Activated CD4-positive, alpha-beta memory T cell treated with anti-CD3 and anti-CD28 coated beads for 36 hours (primary cell): Measurements from ENCODE around the gene MEX3D. TPM values are rescaled to one million over a fixed set of nuclear protein-coding genes. Genes with fewer than 3 reads are reported as not detected.

ENCODE experiments used
- CTCF ChIA-PET: fragments of 350-600 bp; sonication (Branson Sonifier 250); formaldehyde crosslinking; loops from one replicate; lab custom pipeline; 2021; ENCODE audit warnings: antibody characterized with exemption, inconsistent platforms; lab: Charles Lee
- POLR2A ChIA-PET: fragments of 350-600 bp; sonication (Branson Sonifier 250); formaldehyde crosslinking; loops from one replicate; lab custom pipeline; 2021; ENCODE audit warnings: antibody characterized with exemption; lab: Charles Lee
- DNase-seq: peaks from one replicate; pipeline ENCODE4 v3.0.0-alpha.2; 2020
- H3K27ac Mint-ChIP-seq: one replicate; pipeline ENCODE4 v1.8.0; 2021; ENCODE audit warnings: mixed read lengths
- H3K27me3 Mint-ChIP-seq: one replicate; pipeline ENCODE4 v1.8.0; 2021; ENCODE audit warnings: mixed read lengths
- H3K36me3 Mint-ChIP-seq: one replicate; pipeline ENCODE4 v1.8.0; 2021; ENCODE audit warnings: mixed read lengths
- H3K4me1 Mint-ChIP-seq: one replicate; pipeline ENCODE4 v1.8.0; 2021; ENCODE audit warnings: low read depth, mixed read lengths
- H3K4me3 Mint-ChIP-seq: one replicate; pipeline ENCODE4 v1.8.0; 2021; ENCODE audit warnings: mild to moderate bottlenecking, mixed read lengths
- H3K9me3 Mint-ChIP-seq: one replicate; pipeline ENCODE4 v1.8.0; 2021; ENCODE audit warnings: mixed read lengths
- intact Hi-C: fragments of 100-400 bp; cut with micrococcal nuclease; formaldehyde crosslinking; loops from one replicate; pipeline ENCODE4 v1.15.1; 2023
- total RNA-seq, 2 experiments: library from RNA; stranded (reverse); gene quantifications; one replicate each; pipeline ENCODE4 v1.2.3, GENCODE V29; 2021

MEX3D gene
- total RNA-seq, 2 experiments from 2014 or later: 6.0 to 6.1 TPM

GRCh38 chr19:1577929-1578618 is 9.9 kb upstream of the MEX3D start:
- H3K9me3 Mint-ChIP-seq: no peaks in the 10 kb centered on the region
- no peak overlapping the region for H3K4me3 Mint-ChIP-seq
- ChIA-PET POLR2A (no interaction called here), CTCF (no interaction called here)
- H3K27me3 Mint-ChIP-seq: no peaks in the 10 kb centered on the region
- H3K27ac Mint-ChIP-seq: no peak overlapping the region
- H3K4me1 Mint-ChIP-seq: no peaks in the 10 kb centered on the region
- peaks cover 12% of the 10 kb centered on the region for H3K36me3 Mint-ChIP-seq
- intact Hi-C loops: no loop called here
- DNase-seq: no peak

GRCh38 chr19:1577090-1577928 is 9.2 kb upstream of the MEX3D start:
- intact Hi-C loops: no loop called here
- DNase-seq: no peak
- CTCF ChIA-PET: interaction anchor here (0.7 kb wide), 1 partner anchor 72 kb away, joined by 3 read pairs; no protein-coding TSS in a partner anchor
- H3K4me1 Mint-ChIP-seq: no peaks in the 10 kb centered on the region
- peaks cover 12% of the 10 kb centered on the region for H3K36me3 Mint-ChIP-seq
- no peak overlapping the region for H3K4me3 Mint-ChIP-seq
- POLR2A ChIA-PET: no interaction called here
- no peaks in the 10 kb centered on the region for H3K27me3 Mint-ChIP-seq
- H3K27ac Mint-ChIP-seq: no peak overlapping the region
- no peaks in the 10 kb centered on the region for H3K9me3 Mint-ChIP-seq

- intact Hi-C loops: no loop called here
- Mint-ChIP-seq H3K4me1 (no peaks in the 10 kb centered on the region), H3K27ac (no peak overlapping the region), H3K9me3 (no peaks in the 10 kb centered on the region), H3K36me3 (peaks cover 11% of the 10 kb centered on the region), H3K27me3 (no peaks in the 10 kb centered on the region), H3K4me3 (no peak overlapping the region)
- no peak for DNase-seq
- CTCF ChIA-PET: interaction anchor here (0.7 kb wide), 1 partner anchor 72 kb away, joined by 3 read pairs; no protein-coding TSS in a partner anchor
- POLR2A ChIA-PET: interaction anchor here (0.7 kb wide), 1 partner anchor 17 kb away, joined by 3 read pairs; no protein-coding TSS in a partner anchor
Measured at GRCh38 chr19:1576242-1577089, 8.3 kb upstream of the MEX3D start.

GRCh38 chr19:1575323-1576241 is 7.5 kb upstream of the MEX3D start:
- intact Hi-C loops: no loop called here
- Mint-ChIP-seq H3K4me3 (no peak overlapping the region), H3K4me1 (no peaks in the 10 kb centered on the region), H3K27me3 (no peaks in the 10 kb centered on the region), H3K27ac (no peak overlapping the region), H3K9me3 (no peaks in the 10 kb centered on the region), H3K36me3 (peaks cover 5% of the 10 kb centered on the region)
- CTCF ChIA-PET: interaction anchor here (1.1 kb wide), 1 partner anchor 250 kb away, joined by 3 read pairs; no protein-coding TSS in a partner anchor
- DNase-seq: no peak
- POLR2A ChIA-PET: interaction anchor here (0.7 kb wide), 1 partner anchor 18 kb away, joined by 3 read pairs; no protein-coding TSS in a partner anchor

GRCh38 chr19:1574354-1575136 is 6.4 kb upstream of the MEX3D start:
- DNase-seq: no peak
- ChIA-PET POLR2A (no interaction called here), CTCF (interaction anchor here (1.1 kb wide), 1 partner anchor 251 kb away, joined by 3 read pairs; no protein-coding TSS in a partner anchor)
- H3K4me1 Mint-ChIP-seq: no peaks in the 10 kb centered on the region
- H3K4me3 Mint-ChIP-seq: no peak overlapping the region
- peaks cover 7% of the 10 kb centered on the region for H3K27me3 Mint-ChIP-seq
- no peaks in the 10 kb centered on the region for H3K9me3 Mint-ChIP-seq
- intact Hi-C loops: no loop called here
- H3K36me3 Mint-ChIP-seq: peaks cover 2% of the 10 kb centered on the region
- H3K27ac Mint-ChIP-seq: no peak overlapping the region

- no peak overlapping the region for H3K27ac Mint-ChIP-seq
- ChIA-PET POLR2A (no interaction called here), CTCF (interaction anchor here (1.1 kb wide), 1 partner anchor 210 kb away, joined by 3 read pairs; no protein-coding TSS in a partner anchor)
- no peak overlapping the region for H3K4me3 Mint-ChIP-seq
- no peaks in the 10 kb centered on the region for H3K36me3 Mint-ChIP-seq
- no peaks in the 10 kb centered on the region for H3K9me3 Mint-ChIP-seq
- peaks cover 7% of the 10 kb centered on the region for H3K27me3 Mint-ChIP-seq
- H3K4me1 Mint-ChIP-seq: no peaks in the 10 kb centered on the region
- no peak for DNase-seq
- intact Hi-C loops: no loop called here
Measured at GRCh38 chr19:1572795-1573194, 4.7 kb upstream of the MEX3D start.

- no peak for DNase-seq
- Mint-ChIP-seq H3K4me3 (no peak overlapping the region), H3K9me3 (no peaks in the 10 kb centered on the region), H3K4me1 (no peaks in the 10 kb centered on the region), H3K27me3 (peaks cover 7% of the 10 kb centered on the region), H3K27ac (no peak overlapping the region), H3K36me3 (no peaks in the 10 kb centered on the region)
- ChIA-PET CTCF (no interaction called here), POLR2A (no interaction called here)
- intact Hi-C loops: no loop called here
Measured at GRCh38 chr19:1571358-1571757, 3.2 kb upstream of the MEX3D start.

- Mint-ChIP-seq H3K36me3 (no peaks in the 10 kb centered on the region), H3K4me3 (no peak overlapping the region), H3K27me3 (peaks cover 7% of the 10 kb centered on the region), H3K9me3 (no peaks in the 10 kb centered on the region), H3K27ac (no peak overlapping the region), H3K4me1 (no peaks in the 10 kb centered on the region)
- CTCF ChIA-PET: no interaction called here
- intact Hi-C loops: no loop called here
- DNase-seq: no peak
- POLR2A ChIA-PET: interaction anchor here (1.0 kb wide), 1 partner anchor 22 kb away, joined by 4 read pairs; the partner anchor contains the start of gene MBD3
Measured at GRCh38 chr19:1570836-1571235, 2.7 kb upstream of the MEX3D start.

- Mint-ChIP-seq H3K36me3 (no peaks in the 10 kb centered on the region), H3K9me3 (no peaks in the 10 kb centered on the region), H3K27me3 (peaks cover 7% of the 10 kb centered on the region), H3K4me1 (no peaks in the 10 kb centered on the region), H3K4me3 (no peak overlapping the region), H3K27ac (no peak overlapping the region)
- no peak for DNase-seq
- CTCF ChIA-PET: no interaction called here
- intact Hi-C loops: no loop called here
- POLR2A ChIA-PET: interaction anchor here (1.0 kb wide), 1 partner anchor 23 kb away, joined by 4 read pairs; the partner anchor contains the start of gene MBD3
Measured at GRCh38 chr19:1569997-1570396, 1.9 kb upstream of the MEX3D start.

- ChIA-PET CTCF (no interaction called here), POLR2A (no interaction called here)
- intact Hi-C loops: no loop called here
- no peak overlapping the region for H3K27ac Mint-ChIP-seq
- H3K9me3 Mint-ChIP-seq: no peaks in the 10 kb centered on the region
- H3K36me3 Mint-ChIP-seq: no peaks in the 10 kb centered on the region
- DNase-seq: no peak
- peaks cover 7% of the 10 kb centered on the region for H3K27me3 Mint-ChIP-seq
- no peak overlapping the region for H3K4me3 Mint-ChIP-seq
- no peaks in the 10 kb centered on the region for H3K4me1 Mint-ChIP-seq
Measured at GRCh38 chr19:1567848-1568227, 287 bp downstream of the MEX3D start.
